ENCODE results near the gene MIA3. TPM values are rescaled to one million over a fixed set of nuclear protein-coding genes. Genes with fewer than 3 reads are reported as not detected.

The MIA3 gene
- total and polyA plus RNA-seq, 8 donors = 62.0 to 94.5 (median 83.0) TPM

GRCh38 chr1:222618880-222619596 lies 1.1 kb downstream of the MIA3 start:
- intact Hi-C loops (cut with DNase I) = no loop called here

GRCh38 chr1:222620566-222620965 lies 2.7 kb downstream of the MIA3 start:
- Histone ChIP-seq H3K4me1 (peaks cover 0 to 14% of the 10 kb centered on the region in 2 donors), H3K9me3 (no peaks in the 10 kb centered on the region), H3K27ac (no peak overlapping the region), H3K27me3 (no peaks in the 10 kb centered on the region), H3K36me3 (peaks cover 7 to 21% of the 10 kb centered on the region in 2 donors), H3K4me3 (no peak overlapping the region)
- intact Hi-C loops (cut with DNase I) = no loop called here
- no peak for TF ChIP-seq CTCF (IDR thresholded peaks at IDR 0.05)
- no peak for DNase-seq
- no peak for ATAC-seq

More at GRCh38 chr1:222618880-222619596, 1.1 kb downstream of the MIA3 start:
- peaks cover 0 to 7% of the 10 kb centered on the region in 2 donors for H3K27me3 ChIP-seq
- no peaks in the 10 kb centered on the region for H3K9me3 ChIP-seq
- H3K4me3 ChIP-seq = peak overlapping the region; percentile 82 to 94
- ATAC-seq (peak; percentile 33), DNase-seq (peak in 3 of 4 donors; percentile 27 to 81 (median 36))
- no peak overlapping the region for H3K27ac ChIP-seq
- peaks cover 0 to 14% of the 10 kb centered on the region in 2 donors for H3K4me1 ChIP-seq
- peaks cover 7% of the 10 kb centered on the region in 2 donors for H3K36me3 ChIP-seq
- no peak for TF ChIP-seq CTCF (IDR thresholded peaks at IDR 0.05)

GRCh38 chr1:222622765-222623164 lies 4.9 kb downstream of the MIA3 start:
- TF ChIP-seq CTCF (IDR thresholded peaks at IDR 0.05) = no peak
- H3K36me3 ChIP-seq = peaks cover 7 to 42% of the 10 kb centered on the region in 2 donors
- no peaks in the 10 kb centered on the region for H3K9me3 ChIP-seq
- H3K27me3 ChIP-seq = no peaks in the 10 kb centered on the region
- H3K4me1 ChIP-seq = peaks cover 0 to 10% of the 10 kb centered on the region in 2 donors
- ATAC-seq (no peak), DNase-seq (no peak)
- H3K27ac ChIP-seq = no peak overlapping the region
- intact Hi-C loops (cut with DNase I) = no loop called here
- no peak overlapping the region for H3K4me3 ChIP-seq

- DNase-seq (no peak), ATAC-seq (no peak)
- TF ChIP-seq CTCF (IDR thresholded peaks at IDR 0.05) = no peak
- Histone ChIP-seq H3K4me1 (peaks cover 0 to 10% of the 10 kb centered on the region in 2 donors), H3K27me3 (no peaks in the 10 kb centered on the region), H3K36me3 (peaks cover 7 to 49% of the 10 kb centered on the region in 2 donors), H3K9me3 (no peaks in the 10 kb centered on the region), H3K4me3 (no peak overlapping the region), H3K27ac (no peak overlapping the region)
- intact Hi-C loops (cut with DNase I) = no loop called here
Measured at GRCh38 chr1:222623458-222623857, 5.6 kb downstream of the MIA3 start.

- intact Hi-C loops (cut with DNase I) = no loop called here
Measured at GRCh38 chr1:222624214-222624613, 6.3 kb downstream of the MIA3 start.

More at GRCh38 chr1:222624214-222624613, 6.3 kb downstream of the MIA3 start:
- Histone ChIP-seq H3K4me1 (peaks cover 0 to 4% of the 10 kb centered on the region in 2 donors), H3K4me3 (no peak overlapping the region), H3K27ac (no peak overlapping the region), H3K9me3 (no peaks in the 10 kb centered on the region), H3K27me3 (no peaks in the 10 kb centered on the region), H3K36me3 (peaks cover 7 to 56% of the 10 kb centered on the region in 2 donors)
- ATAC-seq (no peak), DNase-seq (no peak)
- TF ChIP-seq CTCF (IDR thresholded peaks at IDR 0.05) = no peak
